Measurements from ENCODE around the gene DCAF11. TPM values are rescaled to one million over a fixed set of nuclear protein-coding genes. Genes with fewer than 3 reads are reported as not detected.

The DCAF11 gene
- total RNA-seq, 2 donors from 2014 or later = 32.2 to 37.1 TPM

- intact Hi-C loops (cut with DNase I) = no loop called here
- peak; percentile 82 for DNase-seq (ENCODE audit: low spot score)
These were observed 58.3 kb downstream of the DCAF11 start for GRCh38 chr14:24172871-24173281.

Small RNA genes within 50 kb of the gene (microRNA-seq; reads per million reads assigned to microRNA genes)
- 0 reads per million in 2 donors for gene MIR7703 (ENCODE audit: borderline microRNAs expressed in 2 of 2)

Other genes with a start within 250 kb of the DCAF11 start
- gene DHRS4, start 161.0 kb upstream of the DCAF11 start, total RNA-seq = 10 to 100 TPM; 15.4 to 16.9 TPM
- gene DHRS4L2, start 125.8 kb upstream of the DCAF11 start, total RNA-seq = 10 to 100 TPM; 15.1 to 16.9 TPM
- gene CARMIL3, start 62.8 kb upstream of the DCAF11 start, total RNA-seq = under 1 TPM; 0.14 to 0.23 TPM
- gene CPNE6, start 43.2 kb upstream of the DCAF11 start, total RNA-seq = 1 to 10 TPM in 1 of 2 donors, under 1 TPM in 1; 0.32 to 1.3 TPM
- 10 to 100 TPM; 18.8 to 27.4 TPM for gene PCK2, start 20.5 kb upstream of the DCAF11 start, total RNA-seq
- 1 to 10 TPM; 1.1 to 1.4 TPM for gene NRL, start 172 bp downstream of the DCAF11 start, total RNA-seq
- under 1 TPM in 1 of 2 donors, not detected in 1; 0.38 TPM for gene FITM1, start 15.9 kb downstream of the DCAF11 start, total RNA-seq
- gene PSME1, start 21.4 kb downstream of the DCAF11 start, total RNA-seq = 100 to 1,000 TPM; 114 to 119 TPM
- gene EMC9, start 26.8 kb downstream of the DCAF11 start, total RNA-seq = 10 to 100 TPM; 10.9 to 14.2 TPM
- 10 to 100 TPM; 72.6 to 97.7 TPM for gene PSME2, start 31.8 kb downstream of the DCAF11 start, total RNA-seq
- gene RNF31, start 32.7 kb downstream of the DCAF11 start, total RNA-seq = 10 to 100 TPM; 34.9 to 53.7 TPM
- 10 to 100 TPM; 53.7 to 92.4 TPM for gene IRF9, start 46.5 kb downstream of the DCAF11 start, total RNA-seq
- gene REC8, start 57.3 kb downstream of the DCAF11 start, total RNA-seq = 1 to 10 TPM; 8.0 to 9.4 TPM
- gene IPO4, start 74.0 kb downstream of the DCAF11 start, total RNA-seq = 10 to 100 TPM; 24.9 to 30.6 TPM
- 10 to 100 TPM; 30.1 to 35.2 TPM for gene TM9SF1, start 80.7 kb downstream of the DCAF11 start, total RNA-seq
- gene TSSK4, start 90.9 kb downstream of the DCAF11 start, total RNA-seq = not detected
- 10 to 100 TPM; 41.8 to 42.7 TPM for gene CHMP4A, start 98.7 kb downstream of the DCAF11 start, total RNA-seq
- 10 to 100 TPM; 22.1 to 23.1 TPM for gene MDP1, start 101.3 kb downstream of the DCAF11 start, total RNA-seq
- gene NEDD8, start 117.6 kb downstream of the DCAF11 start, total RNA-seq = 100 to 1,000 TPM; 121 to 125 TPM
- 10 to 100 TPM; 34.4 to 42.0 TPM for gene GMPR2, start 118.2 kb downstream of the DCAF11 start, total RNA-seq
- gene TINF2, start 127.8 kb downstream of the DCAF11 start, total RNA-seq = 10 to 100 TPM; 77.8 to 85.1 TPM
- gene TGM1, start 148.4 kb downstream of the DCAF11 start, total RNA-seq = 1 to 10 TPM in 1 of 2 donors, under 1 TPM in 1; 0.14 to 1.7 TPM
- gene RABGGTA, start 156.8 kb downstream of the DCAF11 start, total RNA-seq = 10 to 100 TPM; 14.5 to 17.3 TPM
- gene DHRS1, start 185.0 kb downstream of the DCAF11 start, total RNA-seq = 10 to 100 TPM; 14.0 to 17.9 TPM
- gene NOP9, start 185.1 kb downstream of the DCAF11 start, total RNA-seq = 10 to 100 TPM; 19.2 to 20.9 TPM
- 10 to 100 TPM; 10.1 to 10.8 TPM for gene CIDEB, start 193.2 kb downstream of the DCAF11 start, total RNA-seq
- 1 to 10 TPM; 2.5 to 4.0 TPM for gene LTB4R2, start 195.4 kb downstream of the DCAF11 start, total RNA-seq
- gene LTB4R, start 196.7 kb downstream of the DCAF11 start, total RNA-seq = 1 to 10 TPM; 5.6 TPM
- 10 to 100 TPM; 35.2 to 36.0 TPM for gene ADCY4, start 220.3 kb downstream of the DCAF11 start, total RNA-seq
- 1 to 10 TPM; 8.5 to 9.2 TPM for gene RIPK3, start 225.2 kb downstream of the DCAF11 start, total RNA-seq